Activated T-cell treated with anti-CD3 and anti-CD28 coated beads, Interleukin-2, amount 50 U/mL, for 4 hours (primary cell): ENCODE measurements around the gene SLC45A1. TPM values are rescaled to one million over a fixed set of nuclear protein-coding genes. Genes with fewer than 3 reads are reported as not detected.

Experiments
- ATAC-seq, 2 donors: fragments of 200-7000 bp; cut with Tn5 transposase; one replicate each; pipeline ENCODE4 v1.10.0; 2021
- DNase-seq: peaks from one replicate; pipeline ENCODE4 v3.0.0-alpha.2; 2020
- H3K27me3 Mint-ChIP-seq: one replicate; pipeline ENCODE4 v1.8.0; 2021; ENCODE audit warnings: low read depth, mixed read lengths
- H3K36me3 Mint-ChIP-seq: one replicate; pipeline ENCODE4 v1.8.0; 2022; ENCODE audit warnings: mixed read lengths; ENCODE audit not compliant: insufficient read depth
- H3K4me1 Mint-ChIP-seq: one replicate; pipeline ENCODE4 v1.8.0; 2021; ENCODE audit warnings: low read depth, mixed read lengths
- H3K4me3 Mint-ChIP-seq: one replicate; pipeline ENCODE4 v1.8.0; 2021; ENCODE audit warnings: mild to moderate bottlenecking, moderate library complexity, mixed read lengths
- H3K9me3 Mint-ChIP-seq: one replicate; pipeline ENCODE4 v1.8.0; 2021; ENCODE audit warnings: mixed read lengths
- total RNA-seq, 3 donors: library from RNA; stranded (reverse); gene quantifications; one replicate each; pipeline ENCODE4 v1.2.1, GENCODE V29; 2021

Gene SLC45A1
- total RNA-seq, 3 donors from 2014 or later: 0.38 to 0.61 (median 0.46) TPM

DNA sequence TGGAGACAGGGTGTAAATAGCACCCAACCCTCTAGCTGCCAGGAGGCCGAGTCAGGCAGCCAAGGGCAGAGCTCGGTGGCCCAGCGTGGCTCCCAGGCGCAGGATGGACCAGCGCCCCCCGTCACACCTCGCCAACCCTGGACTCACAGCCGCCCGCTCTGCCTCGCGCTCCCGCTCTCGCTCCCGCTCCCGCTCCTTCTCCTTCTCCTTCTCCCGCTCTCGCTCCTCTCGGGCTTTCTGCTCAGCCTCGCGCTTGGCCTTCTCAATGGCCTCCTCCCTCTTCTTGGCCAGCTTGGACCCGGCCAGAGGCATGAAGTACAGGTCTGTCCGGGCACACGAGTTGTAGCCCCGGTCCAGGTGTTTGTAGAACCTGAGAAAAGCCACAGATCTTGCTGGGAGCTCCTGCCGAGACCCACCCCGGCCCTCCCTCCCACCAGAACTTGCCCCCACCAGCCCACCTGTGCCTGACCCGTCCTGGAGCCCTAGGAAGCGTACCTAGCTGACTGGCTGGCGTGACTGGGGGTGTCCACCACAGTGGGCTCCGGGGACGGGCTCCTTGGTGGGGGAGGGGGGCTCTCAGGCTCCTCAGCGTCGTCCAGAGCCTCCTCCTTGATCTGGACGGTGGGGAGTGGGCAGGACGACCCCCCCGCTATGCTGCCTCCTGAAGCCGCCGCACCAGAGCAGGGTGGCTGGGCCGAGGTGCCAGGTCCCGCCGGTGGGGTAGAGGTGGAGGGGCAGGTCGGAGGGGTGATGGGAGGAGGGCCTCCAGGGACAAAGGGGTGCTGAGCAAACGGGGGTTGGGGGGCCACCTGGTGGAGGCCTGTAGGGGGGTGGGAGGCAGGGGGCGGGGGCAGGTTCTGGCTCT lies 41.9 kb downstream of the SLC45A1 start:
- Mint-ChIP-seq H3K4me1 (no peaks in the 10 kb centered on the region), H3K36me3 (peaks cover 28% of the 10 kb centered on the region), H3K9me3 (no peaks in the 10 kb centered on the region), H3K27me3 (no peaks in the 10 kb centered on the region), H3K4me3 (no peak overlapping the region)
- ATAC-seq (no peak), DNase-seq (no peak)

DNA sequence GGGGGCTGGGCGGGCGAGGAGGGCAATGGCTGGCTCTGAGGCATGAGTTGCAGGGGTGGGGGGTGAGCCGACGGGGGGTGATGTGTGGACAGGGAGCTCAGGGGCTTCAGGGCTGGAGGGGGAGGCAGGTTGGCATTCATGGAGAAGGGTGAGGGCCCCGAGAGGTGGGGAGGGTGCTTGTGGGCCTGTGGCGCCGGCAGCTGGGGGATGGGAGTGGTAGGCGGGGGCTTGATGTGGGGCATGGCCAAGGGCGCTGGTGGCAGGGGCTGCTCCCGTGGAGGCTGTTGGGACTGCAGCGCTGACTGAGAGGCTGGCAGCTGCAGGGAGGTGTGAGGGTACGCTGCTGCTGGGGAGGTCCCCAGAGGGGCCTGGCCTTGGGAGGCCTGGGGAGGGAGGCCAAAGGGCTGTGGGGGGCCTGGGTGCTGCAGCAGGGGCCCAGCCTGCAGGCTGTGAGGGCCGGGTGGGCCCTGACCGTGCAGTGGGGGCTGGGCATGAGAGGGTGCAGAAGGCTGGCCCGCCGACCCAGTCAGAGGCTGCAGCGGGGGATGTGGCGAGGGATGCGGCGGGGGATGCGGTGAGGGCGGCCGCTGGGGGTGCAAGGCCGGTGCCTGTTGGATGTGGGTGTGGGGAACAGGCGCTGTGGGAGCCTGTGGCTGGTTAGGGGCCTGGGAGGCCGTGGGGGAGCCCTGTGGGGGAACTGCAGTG lies 42.7 kb downstream of the SLC45A1 start:
- H3K4me1 Mint-ChIP-seq: no peaks in the 10 kb centered on the region
- ATAC-seq: no peak
- DNase-seq: no peak
- H3K4me3 Mint-ChIP-seq: no peak overlapping the region
- H3K36me3 Mint-ChIP-seq: peaks cover 35% of the 10 kb centered on the region
- H3K27me3 Mint-ChIP-seq: no peaks in the 10 kb centered on the region
- no peaks in the 10 kb centered on the region for H3K9me3 Mint-ChIP-seq

DNA sequence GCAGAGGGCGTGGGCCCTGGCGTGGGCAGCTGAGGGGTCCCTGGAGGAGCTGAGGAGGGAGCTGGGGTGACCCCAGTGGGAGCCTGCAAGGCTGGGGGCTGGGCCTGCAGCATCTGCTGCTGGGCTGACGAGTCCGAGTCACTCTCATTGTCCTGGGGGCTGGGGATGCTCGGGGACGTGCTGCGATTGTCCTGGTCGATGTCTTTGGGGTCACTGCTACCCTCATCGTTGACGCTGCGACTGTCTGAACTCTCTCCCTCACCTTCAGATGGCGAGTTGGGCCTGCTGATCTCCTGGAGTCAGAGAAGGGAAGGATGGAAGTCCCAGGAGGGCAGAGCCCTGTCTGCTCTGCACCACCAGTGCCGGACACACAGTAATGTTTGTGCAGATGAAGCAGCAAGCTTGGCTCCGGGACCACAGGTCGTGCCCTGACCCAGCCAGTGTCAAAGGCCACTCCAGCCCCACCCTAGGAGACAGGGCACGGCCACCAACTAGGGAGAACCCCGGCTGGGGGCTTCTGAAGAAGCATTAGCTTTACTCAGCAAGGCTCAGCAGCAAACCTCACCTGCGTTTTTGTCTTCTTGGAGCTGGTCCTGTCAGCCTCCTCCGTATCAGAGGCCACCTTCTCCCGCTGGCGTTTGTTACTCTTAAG lies 43.4 kb downstream of the SLC45A1 start:
- ATAC-seq: no peak
- H3K27me3 Mint-ChIP-seq: no peaks in the 10 kb centered on the region
- no peaks in the 10 kb centered on the region for H3K4me1 Mint-ChIP-seq

DNA sequence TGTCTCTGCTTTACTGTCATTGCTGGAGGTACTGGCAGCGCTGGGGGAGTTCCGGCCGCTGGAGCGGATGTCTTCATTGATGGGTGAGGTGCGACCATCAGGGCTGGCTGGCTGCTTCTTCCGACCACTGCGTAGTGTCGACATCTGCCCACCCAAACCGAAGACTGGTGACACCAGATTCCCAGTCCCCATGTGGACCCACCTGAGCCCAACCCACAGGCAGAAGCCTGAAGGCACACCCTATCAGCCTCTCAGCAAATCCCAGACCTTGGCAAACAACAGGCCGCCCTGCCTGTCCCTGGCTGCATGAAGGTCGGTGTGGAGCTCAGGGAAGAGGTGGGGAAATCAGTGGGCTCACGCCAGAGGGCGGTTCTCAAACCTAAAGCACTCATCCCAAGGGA lies 44.8 kb downstream of the SLC45A1 start:
- Mint-ChIP-seq H3K9me3 (no peaks in the 10 kb centered on the region), H3K4me3 (no peak overlapping the region), H3K36me3 (peaks cover 29% of the 10 kb centered on the region), H3K4me1 (peaks cover 5% of the 10 kb centered on the region), H3K27me3 (no peaks in the 10 kb centered on the region)
- DNase-seq: no peak
- ATAC-seq: no peak

More for the DNA sequence above, 43.4 kb downstream of the SLC45A1 start:
- DNase-seq: no peak
- H3K9me3 Mint-ChIP-seq: no peaks in the 10 kb centered on the region
- H3K36me3 Mint-ChIP-seq: peaks cover 34% of the 10 kb centered on the region
- H3K4me3 Mint-ChIP-seq: no peak overlapping the region

DNA sequence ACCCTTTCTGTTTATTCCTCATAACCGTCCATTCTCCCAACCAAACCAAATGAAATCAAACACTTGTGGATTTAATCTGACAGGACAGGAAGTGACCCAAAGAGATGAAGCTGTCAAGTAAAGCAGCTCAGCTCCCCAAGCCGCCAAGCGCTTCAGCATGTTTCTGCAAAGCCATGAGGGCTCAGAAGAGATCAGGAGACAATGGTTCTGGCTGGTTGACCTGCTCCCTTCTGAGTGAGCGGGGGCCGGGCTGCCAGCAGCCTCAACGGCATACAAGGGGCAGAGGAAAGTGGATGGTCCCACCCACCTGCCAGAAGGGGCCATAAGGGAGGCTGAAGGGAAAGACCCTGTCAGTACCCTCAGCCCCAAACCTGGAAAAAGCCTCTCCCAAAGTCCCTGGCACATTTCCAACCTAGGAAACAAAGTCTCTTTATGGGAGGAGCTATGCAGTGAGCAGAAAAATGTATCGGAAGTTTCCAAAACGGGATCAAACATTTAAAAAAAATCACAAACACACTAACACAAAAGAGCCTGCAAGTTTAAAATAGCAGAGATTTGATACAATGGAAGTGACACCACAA lies 45.4 kb downstream of the SLC45A1 start:
- H3K36me3 Mint-ChIP-seq: peaks cover 24% of the 10 kb centered on the region

DNA sequence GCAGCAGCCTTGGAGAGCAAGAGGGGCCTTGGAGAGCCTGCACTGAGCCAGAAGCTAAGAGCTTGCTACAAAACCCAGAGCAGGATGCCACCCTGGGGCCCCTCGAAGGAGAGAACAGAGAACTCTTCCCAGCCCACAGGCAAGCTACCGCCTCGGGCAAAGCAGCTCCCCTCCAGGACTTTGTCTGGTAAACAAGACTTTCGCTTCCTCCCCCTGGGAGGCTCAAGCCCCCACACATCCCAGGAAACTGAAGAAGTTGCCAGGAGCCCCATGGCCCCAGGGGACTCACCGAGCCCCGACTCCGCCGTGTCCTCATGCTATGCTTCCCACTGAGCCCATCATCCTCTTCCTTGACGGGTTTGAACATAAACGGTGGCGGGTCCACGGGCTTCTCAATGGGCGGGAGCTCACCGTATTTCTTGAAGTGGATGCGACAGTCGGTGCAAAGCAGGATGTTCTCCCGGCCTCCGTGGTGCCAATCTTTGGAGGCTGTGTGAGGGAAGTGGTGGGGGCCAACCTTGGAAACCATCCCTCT lies 45.9 kb downstream of the SLC45A1 start:
- Mint-ChIP-seq H3K4me1 (peaks cover 8% of the 10 kb centered on the region), H3K4me3 (no peak overlapping the region), H3K27me3 (no peaks in the 10 kb centered on the region), H3K36me3 (peaks cover 24% of the 10 kb centered on the region), H3K9me3 (no peaks in the 10 kb centered on the region)
- no peak for ATAC-seq
- DNase-seq: no peak

More for the DNA sequence above, 45.4 kb downstream of the SLC45A1 start:
- no peaks in the 10 kb centered on the region for H3K27me3 Mint-ChIP-seq
- H3K4me1 Mint-ChIP-seq: peaks cover 8% of the 10 kb centered on the region
- no peak overlapping the region for H3K4me3 Mint-ChIP-seq
- ATAC-seq (no peak), DNase-seq (no peak)
- no peaks in the 10 kb centered on the region for H3K9me3 Mint-ChIP-seq

DNA sequence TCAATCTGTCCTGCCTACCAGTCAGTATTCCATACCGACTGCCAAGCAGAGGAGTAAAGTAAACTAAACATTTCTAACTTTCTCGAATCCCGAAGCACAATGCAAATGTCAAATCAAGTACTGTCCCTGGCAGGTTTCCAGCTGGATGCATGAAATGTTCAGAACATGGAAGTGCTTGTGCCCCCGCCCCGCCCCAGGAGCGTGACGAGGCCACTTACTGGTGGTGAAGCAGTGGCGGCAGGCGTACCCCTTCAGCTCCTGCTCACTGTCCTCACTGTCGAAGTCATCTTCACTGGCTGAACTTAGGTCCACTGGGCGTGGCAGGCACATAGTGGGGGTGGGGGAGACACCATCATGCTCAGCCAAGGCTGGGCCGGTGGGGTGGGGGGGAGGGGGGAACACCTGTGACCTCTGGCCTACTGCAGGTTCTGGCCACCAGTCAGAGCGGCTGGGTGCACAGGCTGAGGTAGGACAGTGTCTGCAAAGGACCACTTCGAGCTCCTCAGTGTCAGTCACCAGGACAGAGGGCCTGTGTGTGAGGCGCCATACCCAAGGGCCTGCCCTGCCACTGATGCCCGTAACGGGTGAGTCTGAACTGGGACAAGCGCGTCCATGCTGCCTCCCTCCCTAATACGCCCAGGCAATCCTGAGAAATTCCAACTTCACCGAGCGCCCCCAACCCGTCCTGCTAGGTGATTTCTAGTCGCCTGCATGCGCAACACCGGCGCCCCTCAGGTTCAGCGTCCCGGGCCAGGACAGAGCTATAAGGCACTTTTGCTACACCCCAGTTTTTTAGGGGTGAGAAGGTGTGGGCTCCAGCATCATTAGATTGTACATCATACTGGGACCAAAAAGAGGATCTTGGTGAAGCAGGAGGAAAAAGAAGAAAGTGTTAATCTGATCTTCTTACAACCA lies 46.9 kb downstream of the SLC45A1 start:
- Mint-ChIP-seq H3K36me3 (peaks cover 22% of the 10 kb centered on the region), H3K4me1 (peaks cover 11% of the 10 kb centered on the region), H3K9me3 (no peaks in the 10 kb centered on the region), H3K27me3 (no peaks in the 10 kb centered on the region), H3K4me3 (no peak overlapping the region)
- ATAC-seq (no peak), DNase-seq (no peak)

DNA sequence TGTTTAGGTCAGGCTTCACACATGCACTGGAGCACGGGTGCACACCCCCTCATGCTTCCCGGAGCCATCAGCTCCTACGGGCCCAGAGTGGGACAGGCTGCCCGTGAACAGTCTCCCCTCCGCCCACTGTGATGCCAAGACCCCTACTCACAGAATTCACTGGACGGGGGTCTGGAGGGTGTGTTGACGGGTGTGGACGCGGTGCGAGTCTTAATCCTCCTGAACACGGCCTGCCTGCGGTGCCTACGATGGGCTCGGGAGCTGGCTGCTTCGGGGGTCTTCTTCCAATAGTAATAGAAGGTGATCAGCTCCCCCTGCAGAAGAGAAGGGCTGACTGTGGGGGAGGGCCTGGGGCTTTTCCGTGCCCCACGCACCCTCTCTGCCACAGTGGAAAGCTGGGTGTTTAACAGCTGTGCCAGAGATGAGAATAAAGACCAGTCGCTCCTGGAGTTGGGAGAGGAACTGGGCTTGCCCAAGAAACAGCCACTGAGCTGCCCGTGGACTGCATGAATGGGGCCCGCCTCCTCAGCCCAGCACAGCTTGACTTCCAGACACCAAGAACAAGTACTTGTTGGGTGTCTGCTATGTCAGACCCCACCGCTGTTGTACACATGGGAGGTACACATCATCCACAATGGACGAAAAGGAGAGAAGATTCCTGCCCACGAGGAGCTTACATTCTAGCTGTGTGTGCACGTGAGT lies 47.9 kb downstream of the SLC45A1 start:
- peaks cover 25% of the 10 kb centered on the region for H3K36me3 Mint-ChIP-seq
- H3K27me3 Mint-ChIP-seq: no peaks in the 10 kb centered on the region
- ATAC-seq: no peak
- H3K4me3 Mint-ChIP-seq: no peak overlapping the region
- no peaks in the 10 kb centered on the region for H3K9me3 Mint-ChIP-seq
- DNase-seq: no peak
- peaks cover 18% of the 10 kb centered on the region for H3K4me1 Mint-ChIP-seq

DNA sequence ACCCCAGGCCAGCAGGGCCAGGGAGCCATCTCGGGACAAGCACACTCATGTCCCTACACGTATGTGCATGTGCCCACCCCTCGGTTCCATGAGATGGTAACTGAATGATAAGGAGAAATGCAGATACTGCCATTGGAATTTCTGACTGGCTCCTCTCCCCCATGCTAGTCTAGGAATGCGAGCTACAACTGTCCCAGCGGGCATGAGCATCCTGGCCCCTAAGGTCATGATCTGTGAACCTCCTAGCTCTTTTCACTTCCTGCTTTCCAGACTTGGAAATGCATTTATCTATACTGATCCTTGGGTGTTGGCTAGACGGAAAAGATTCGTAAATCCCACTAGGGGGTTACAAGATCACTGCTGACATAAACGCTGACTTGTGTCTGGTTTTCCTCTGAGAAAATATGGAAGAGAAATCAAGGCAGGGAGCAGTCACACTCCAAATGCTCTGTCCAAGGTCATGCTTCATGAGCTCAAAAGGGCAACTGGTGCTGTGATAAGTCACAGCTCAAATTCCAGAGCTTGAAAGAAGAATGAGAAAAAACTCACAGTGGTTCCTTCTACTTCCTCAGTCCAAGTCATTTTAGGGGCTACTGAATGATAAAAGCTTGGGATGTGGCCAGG lies 49.8 kb downstream of the SLC45A1 start:
- Mint-ChIP-seq H3K36me3 (peaks cover 20% of the 10 kb centered on the region), H3K4me3 (no peak overlapping the region), H3K27me3 (no peaks in the 10 kb centered on the region), H3K4me1 (peaks cover 28% of the 10 kb centered on the region), H3K9me3 (no peaks in the 10 kb centered on the region)
- ATAC-seq (no peak), DNase-seq (no peak)

DNA sequence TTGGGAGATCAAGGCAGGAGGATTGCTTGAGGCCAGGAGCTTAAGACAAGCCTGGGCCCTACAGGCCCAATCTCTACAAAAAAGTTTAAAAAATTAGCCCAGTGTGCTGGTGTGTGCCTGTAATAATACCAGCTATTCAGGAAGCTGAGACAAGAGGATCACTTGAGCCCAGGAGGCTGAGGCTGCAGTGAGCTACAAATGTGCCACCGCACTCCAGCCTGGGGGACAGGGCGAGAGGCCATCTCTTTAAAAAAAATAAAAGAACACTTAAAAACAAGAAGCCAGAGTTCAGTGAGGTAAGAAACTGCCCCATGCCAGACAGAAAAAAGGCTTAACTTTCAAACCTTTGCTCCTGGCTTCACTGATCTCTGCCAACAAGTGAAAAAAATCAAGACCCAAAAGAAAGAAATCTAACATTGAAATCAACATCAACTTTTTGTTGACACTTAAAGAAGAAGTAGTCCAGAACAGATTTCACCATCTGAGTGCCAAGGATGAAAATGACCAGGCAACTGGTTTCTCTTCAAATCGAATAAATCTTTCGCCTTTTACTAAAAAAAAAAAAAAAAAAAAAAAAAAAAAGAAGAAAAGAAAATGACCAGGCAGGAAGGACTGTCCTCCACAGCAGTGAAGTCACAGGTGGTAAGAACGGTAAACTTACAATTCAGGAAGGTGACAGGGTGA lies 51.2 kb downstream of the SLC45A1 start:
- Mint-ChIP-seq H3K9me3 (no peaks in the 10 kb centered on the region), H3K36me3 (peaks cover 13% of the 10 kb centered on the region), H3K4me3 (no peak overlapping the region), H3K27me3 (no peaks in the 10 kb centered on the region), H3K4me1 (peaks cover 35% of the 10 kb centered on the region)
- DNase-seq (no peak), ATAC-seq (no peak)

DNA sequence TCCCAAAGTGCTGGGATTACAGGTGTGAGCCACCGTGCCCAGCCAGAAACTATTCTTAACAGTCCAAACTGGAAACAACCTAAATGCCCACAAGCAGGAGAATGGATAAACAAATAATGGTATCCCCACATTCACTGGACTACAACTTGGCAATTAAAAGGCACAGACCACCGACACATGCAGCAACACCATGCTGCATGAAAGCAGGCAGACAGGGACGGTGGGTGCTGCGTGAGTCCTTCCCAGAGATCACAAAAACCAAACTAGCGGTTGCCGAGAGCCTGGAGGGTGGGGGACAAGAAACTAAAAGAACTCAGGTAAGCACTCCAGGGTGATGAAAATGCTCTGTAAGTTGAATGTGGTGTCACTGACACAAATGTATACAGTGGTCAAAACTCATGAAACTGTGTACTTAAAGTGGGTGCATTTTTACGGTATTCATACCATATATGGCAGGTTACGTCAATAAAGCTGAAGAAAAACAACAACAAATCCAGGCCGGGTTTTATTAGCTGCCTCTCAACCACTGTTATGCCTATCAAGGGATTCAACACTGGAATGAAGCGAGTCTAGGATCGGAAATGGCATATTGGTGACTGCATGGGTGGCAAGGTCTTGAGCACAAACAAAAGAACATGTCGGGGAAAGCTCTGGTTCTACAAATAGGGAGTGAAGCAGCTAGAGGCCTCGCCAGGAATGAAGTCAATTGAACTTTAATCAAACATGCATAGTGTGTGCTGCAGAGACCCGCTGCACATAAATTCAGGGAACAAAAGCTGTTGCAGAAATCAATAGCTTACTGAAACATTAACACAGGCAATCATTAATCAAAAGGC lies 52.4 kb downstream of the SLC45A1 start:
- Mint-ChIP-seq H3K4me1 (peaks cover 46% of the 10 kb centered on the region), H3K27me3 (no peaks in the 10 kb centered on the region), H3K36me3 (peaks cover 10% of the 10 kb centered on the region), H3K9me3 (no peaks in the 10 kb centered on the region), H3K4me3 (no peak overlapping the region)
- ATAC-seq: no peak
- no peak for DNase-seq
